MM.1S (cell line): ENCODE measurements around the gene BMF.
A peak's percentile ranks its signal among the peaks of the same experiment; 100 is the strongest.

Experiments
- DNase-seq: peaks from one replicate; pipeline ENCODE4 v3.0.0-alpha.2; 2015
- H2AFZ ChIP-seq: fragments of 300-600 bp; sonication (generic); 2 replicates; pipeline ENCODE4 v1.6.0; 2016; ENCODE audit warnings: antibody characterized with exemption, low read length
- H3F3A ChIP-seq: fragments of 300-600 bp; sonication (generic); 2 replicates; pipeline ENCODE4 v1.6.1; 2016; ENCODE audit warnings: mild to moderate bottlenecking, antibody characterized with exemption, low read length, moderate library complexity, mixed read lengths; ENCODE audit not compliant: insufficient read depth
- H3K27ac ChIP-seq: fragments of 300-600 bp; sonication (generic); 2 replicates; pipeline ENCODE4 v1.5.1; 2016; ENCODE audit warnings: mild to moderate bottlenecking, low read length
- H3K27me3 ChIP-seq: fragments of 300-600 bp; sonication (generic); replicated peaks from 2 replicates; pipeline ENCODE4 v1.6.0; 2016; ENCODE audit warnings: low read length; ENCODE audit not compliant: insufficient read depth
- H3K36me3 ChIP-seq: fragments of 300-600 bp; sonication (generic); replicated peaks from 2 replicates; pipeline ENCODE4 v1.6.1; 2016; ENCODE audit warnings: mild to moderate bottlenecking, low read length, mixed read lengths; ENCODE audit not compliant: insufficient read depth
- H3K4me1 ChIP-seq: fragments of 300-600 bp; sonication (generic); 2 replicates; pipeline ENCODE4 v1.6.1; 2016; ENCODE audit warnings: low read length, mixed read lengths
- H3K4me2 ChIP-seq: fragments of 300-600 bp; sonication (generic); 2 replicates; pipeline ENCODE4 v1.6.0; 2016; ENCODE audit warnings: low read depth, low read length
- H3K4me3 ChIP-seq: fragments of 300-600 bp; sonication (generic); 2 replicates; pipeline ENCODE4 v1.5.1; 2016; ENCODE audit warnings: low read length, mixed read lengths
- H3K79me2 ChIP-seq: fragments of 300-600 bp; sonication (generic); 2 replicates; pipeline ENCODE4 v1.6.1; 2016; ENCODE audit warnings: mixed run types, low read length, mixed read lengths
- H3K9ac ChIP-seq: fragments of 300-600 bp; sonication (generic); 2 replicates; pipeline ENCODE4 v1.6.1; 2016; ENCODE audit warnings: low read length, mixed read lengths
- H3K9me2 ChIP-seq: fragments of 300-600 bp; sonication (generic); replicated peaks from 2 replicates; pipeline ENCODE4 v1.6.1; 2016; ENCODE audit warnings: mild to moderate bottlenecking, low read length, mixed read lengths; ENCODE audit not compliant: insufficient read depth
- H3K9me3 ChIP-seq: fragments of 300-600 bp; sonication (generic); replicated peaks from 2 replicates; pipeline ENCODE4 v1.6.1; 2016; ENCODE audit warnings: mild to moderate bottlenecking, low read length, mixed read lengths; ENCODE audit not compliant: insufficient read depth
- H4K20me1 ChIP-seq: fragments of 300-600 bp; sonication (generic); 2 replicates; pipeline ENCODE4 v1.6.1; 2016; ENCODE audit warnings: mild to moderate bottlenecking, low read length, moderate library complexity, mixed read lengths; ENCODE audit not compliant: insufficient read depth
- CTCF ChIP-seq: fragments of 300-600 bp; sonication (generic); IDR thresholded peaks from 2 replicates; pipeline ENCODE4 v1.5.1; 2016; ENCODE audit warnings: antibody characterized with exemption, low read length, mixed read lengths
- EZH2 ChIP-seq: fragments of 300-600 bp; sonication (generic); optimal IDR thresholded peaks from 2 replicates; pipeline ENCODE3; 2017; ENCODE audit warnings: low read depth, mild to moderate bottlenecking, antibody characterized with exemption, low read length, mixed read lengths
- EZH2phosphoT487 ChIP-seq: fragments of 300-600 bp; sonication (generic); IDR thresholded peaks from 2 replicates; pipeline ENCODE4 v1.6.1; 2018; ENCODE audit warnings: antibody characterized with exemption, low read length

The BMF gene

GRCh38 chr15:40044717-40045571, 63.7 kb downstream of the BMF start:
- Histone ChIP-seq H3K4me1 (peaks cover 43% of the 10 kb centered on the region), H3K36me3 (no peaks in the 10 kb centered on the region), H2AFZ (peak overlapping the region; percentile 84), H3K27ac (no peak overlapping the region; the same call in 1 of the 2 replicates), H4K20me1 (no peaks in the 10 kb centered on the region), H3K4me2 (peak overlapping the region; percentile 72; the same call in 1 of the 2 replicates), H3K9me2 (no peaks in the 10 kb centered on the region), H3F3A (0 out of 2 replicates have a peak, but pooled peaks cover 5% of the 10 kb centered on the region), H3K27me3 (no peaks in the 10 kb centered on the region), H3K79me2 (peaks cover 4% of the 10 kb centered on the region), H3K9me3 (no peaks in the 10 kb centered on the region), H3K9ac (peak overlapping the region; percentile 42; the same call in 1 of the 2 replicates), H3K4me3 (peak overlapping the region; percentile 32; the same call in 1 of the 2 replicates)
- peak; percentile 99 for TF ChIP-seq CTCF
- no peak for TF ChIP-seq EZH2phosphoT487
- peak; percentile 84 for DNase-seq

GRCh38 chr15:40043927-40044716, 64.6 kb downstream of the BMF start:
- H3K4me3 ChIP-seq = no peak overlapping the region
- H3K27me3 ChIP-seq = no peaks in the 10 kb centered on the region
- H3K9me2 ChIP-seq = no peaks in the 10 kb centered on the region
- peaks cover 40% of the 10 kb centered on the region for H3K4me1 ChIP-seq
- no peaks in the 10 kb centered on the region for H3K9me3 ChIP-seq
- no peak for DNase-seq
- no peaks in the 10 kb centered on the region for H4K20me1 ChIP-seq
- H3K79me2 ChIP-seq = peaks cover 10% of the 10 kb centered on the region
- H2AFZ ChIP-seq = peak overlapping the region; percentile 84; the same call in 1 of the 2 replicates
- H3K36me3 ChIP-seq = no peaks in the 10 kb centered on the region
- TF ChIP-seq EZH2phosphoT487 = no peak
- no peak for TF ChIP-seq EZH2
- no peak for TF ChIP-seq CTCF
- H3K4me2 ChIP-seq = no peak overlapping the region
- H3K9ac ChIP-seq = no peak overlapping the region
- 0 out of 2 replicates have a peak, but pooled peaks cover 5% of the 10 kb centered on the region for H3F3A ChIP-seq
- H3K27ac ChIP-seq = no peak overlapping the region

GRCh38 chr15:40042791-40043320, 65.8 kb downstream of the BMF start:
- Histone ChIP-seq H3K27me3 (no peaks in the 10 kb centered on the region), H3K36me3 (no peaks in the 10 kb centered on the region), H3K4me2 (no peak overlapping the region), H3K79me2 (peaks cover 22% of the 10 kb centered on the region), H3K9me3 (no peaks in the 10 kb centered on the region), H3K4me1 (peaks cover 30% of the 10 kb centered on the region), H3K4me3 (no peak overlapping the region), H3K27ac (no peak overlapping the region), H4K20me1 (no peaks in the 10 kb centered on the region), H3F3A (peaks cover 11% of the 10 kb centered on the region), H3K9ac (no peak overlapping the region), H3K9me2 (no peaks in the 10 kb centered on the region), H2AFZ (no peak overlapping the region)
- DNase-seq = no peak
- TF ChIP-seq CTCF (no peak), EZH2 (no peak), EZH2phosphoT487 (no peak)
